GM18868 (cell line): ENCODE data around the gene VDAC2.

ENCODE experiments used
- ATAC-seq: cut with Tn5 transposase; IDR thresholded peaks from one replicate; pipeline ENCODE4 v1.9.1; 2021; ENCODE audit warnings: mild to moderate bottlenecking, moderate library complexity; ENCODE audit not compliant: unreplicated experiment

VDAC2 gene

GRCh38 chr10:75247797-75248196, 37.2 kb downstream of the VDAC2 start:
- ATAC-seq: no peak

- ATAC-seq: no peak
These were observed 40.3 kb downstream of the VDAC2 start for GRCh38 chr10:75250934-75251333.

GRCh38 chr10:75253281-75254220, 43.0 kb downstream of the VDAC2 start:
- no peak for ATAC-seq

GRCh38 chr10:75254739-75255138, 44.1 kb downstream of the VDAC2 start:
- no peak for ATAC-seq

- no peak for ATAC-seq
These were observed 50.4 kb downstream of the VDAC2 start for GRCh38 chr10:75260990-75261389.

GRCh38 chr10:75261813-75262705, 51.5 kb downstream of the VDAC2 start:
- ATAC-seq: no peak

GRCh38 chr10:75263806-75264205, 53.2 kb downstream of the VDAC2 start:
- no peak for ATAC-seq

GRCh38 chr10:75265856-75266255, 55.3 kb downstream of the VDAC2 start:
- ATAC-seq: no peak

- ATAC-seq: no peak
These were observed 56.3 kb downstream of the VDAC2 start for GRCh38 chr10:75266945-75267344.

GRCh38 chr10:75269605-75270004, 59.0 kb downstream of the VDAC2 start:
- no peak for ATAC-seq

- no peak for ATAC-seq
These were observed 61.5 kb downstream of the VDAC2 start for GRCh38 chr10:75272094-75272493.

- ATAC-seq: no peak
These were observed 62.3 kb downstream of the VDAC2 start for GRCh38 chr10:75272896-75273295.

- no peak for ATAC-seq
These were observed 65.7 kb downstream of the VDAC2 start for GRCh38 chr10:75276069-75276872.

- ATAC-seq: no peak
These were observed 69.6 kb downstream of the VDAC2 start for GRCh38 chr10:75280236-75280635.
